HG02588 (cell line): ENCODE measurements around the gene CDS2.

Experiments used
- ATAC-seq: cut with Tn5 transposase; IDR thresholded peaks from one replicate; pipeline ENCODE4 v1.9.1; 2021; ENCODE audit warnings: mild to moderate bottlenecking, moderate library complexity; ENCODE audit not compliant: unreplicated experiment

CDS2 gene

GRCh38 chr20:5178046-5178445 lies 51.2 kb downstream of the CDS2 start:
- ATAC-seq, result no peak

- ATAC-seq, result no peak
Measured at GRCh38 chr20:5180421-5180820, 53.6 kb downstream of the CDS2 start.

- ATAC-seq, result no peak
Measured at GRCh38 chr20:5180933-5181332, 54.1 kb downstream of the CDS2 start.

- no peak for ATAC-seq
Measured at GRCh38 chr20:5181492-5181891, 54.7 kb downstream of the CDS2 start.

GRCh38 chr20:5181958-5182357 lies 55.1 kb downstream of the CDS2 start:
- ATAC-seq, result no peak

GRCh38 chr20:5182615-5183254 lies 55.9 kb downstream of the CDS2 start:
- ATAC-seq, result no peak

- no peak for ATAC-seq
Measured at GRCh38 chr20:5183731-5184474, 57.1 kb downstream of the CDS2 start.

- no peak for ATAC-seq
Measured at GRCh38 chr20:5184684-5185083, 57.9 kb downstream of the CDS2 start.

GRCh38 chr20:5187122-5187521 lies 60.3 kb downstream of the CDS2 start:
- no peak for ATAC-seq

- ATAC-seq, result no peak
Measured at GRCh38 chr20:5188736-5189135, 61.9 kb downstream of the CDS2 start.

GRCh38 chr20:5189917-5190316 lies 63.1 kb downstream of the CDS2 start:
- ATAC-seq, result no peak

GRCh38 chr20:5190444-5190843 lies 63.6 kb downstream of the CDS2 start:
- ATAC-seq, result no peak

- ATAC-seq, result no peak
Measured at GRCh38 chr20:5191829-5192569, 65.2 kb downstream of the CDS2 start.

- no peak for ATAC-seq
Measured at GRCh38 chr20:5192570-5193431, 66.0 kb downstream of the CDS2 start.

- ATAC-seq, result no peak
Measured at GRCh38 chr20:5195655-5196054, 68.8 kb downstream of the CDS2 start.

- ATAC-seq, result no peak
Measured at GRCh38 chr20:5196149-5196548, 69.3 kb downstream of the CDS2 start.

GRCh38 chr20:5197270-5197827 lies 70.5 kb downstream of the CDS2 start:
- ATAC-seq, result no peak

GRCh38 chr20:5197847-5198650 lies 71.2 kb downstream of the CDS2 start:
- ATAC-seq, result no peak

GRCh38 chr20:5198651-5198924 lies 71.8 kb downstream of the CDS2 start:
- ATAC-seq, result no peak

- ATAC-seq, result no peak
Measured at GRCh38 chr20:5203380-5203779, 76.6 kb downstream of the CDS2 start.
